GM12873 (cell line): ENCODE measurements around the gene XG.

Experiments used
- CTCF ChIP-seq: IDR thresholded peaks from 2 replicates; pipeline ENCODE4 v1.5.1; 2012; ENCODE audit warnings: low read depth, mild to moderate bottlenecking, moderate library complexity, low read length, control low read depth; ENCODE audit not compliant: insufficient read depth; ENCODE audit errors: missing control alignments

The XG gene

DNA sequence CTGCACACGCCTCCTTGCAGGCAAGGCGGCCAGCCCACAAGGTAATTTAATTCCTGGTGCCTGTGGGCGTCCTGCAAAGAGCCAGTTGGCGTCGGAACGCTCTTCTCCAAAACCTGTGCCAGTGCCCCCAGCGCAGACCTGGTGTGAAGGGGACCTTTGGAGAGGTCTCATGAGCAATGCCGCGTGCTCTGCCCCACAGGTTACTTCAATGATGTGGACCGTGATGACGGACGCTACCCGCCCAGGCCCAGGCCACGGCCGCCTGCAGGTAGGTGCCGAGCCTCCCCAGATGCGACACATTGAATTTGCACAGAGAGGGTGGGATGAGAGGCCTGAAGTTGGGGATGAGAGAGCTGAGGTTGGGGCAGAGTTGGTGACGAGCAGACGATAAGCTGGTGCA, 42.5 kb downstream of the XG start:
- TF ChIP-seq CTCF: no peak

DNA sequence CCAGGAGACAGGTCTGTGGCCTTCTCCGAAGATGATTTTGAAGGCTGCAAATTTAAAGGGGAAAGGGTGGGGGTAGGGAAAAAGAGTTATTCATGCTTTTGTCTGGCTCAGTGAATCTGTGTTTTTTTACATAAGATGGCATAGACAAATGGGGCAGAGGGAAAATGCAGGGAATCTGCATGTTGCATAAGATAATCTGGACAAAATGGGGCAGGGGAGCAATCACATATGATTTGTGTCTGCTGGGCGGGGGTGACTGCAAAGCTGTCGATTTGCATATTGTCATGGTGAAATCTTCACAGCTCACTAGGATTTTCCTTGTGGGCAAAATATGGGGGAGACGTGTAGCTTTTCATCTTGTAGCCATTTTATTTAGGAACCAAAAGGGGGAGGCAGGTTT, 47.5 kb downstream of the XG start:
- TF ChIP-seq CTCF: no peak

DNA sequence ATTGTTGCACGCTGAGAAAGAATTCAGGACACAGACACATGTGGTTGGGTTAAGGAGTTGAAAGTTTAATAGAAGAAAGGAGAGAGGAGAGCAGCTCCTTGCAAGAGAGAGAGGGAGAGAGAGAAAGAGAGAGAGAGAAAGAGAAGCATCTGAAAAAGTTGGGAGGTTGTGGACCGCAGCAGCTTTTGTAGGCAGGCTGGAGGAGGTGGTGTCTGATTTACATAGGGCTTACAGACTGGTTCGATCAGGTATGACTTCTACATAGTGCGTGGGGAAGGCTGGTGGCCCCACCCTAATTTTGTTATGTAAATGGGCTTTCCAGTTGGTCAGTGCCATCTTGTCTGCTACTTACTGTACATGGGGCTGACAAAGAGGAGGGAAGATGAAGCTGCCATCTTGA, 49.4 kb downstream of the XG start:
- TF ChIP-seq CTCF: no peak

DNA sequence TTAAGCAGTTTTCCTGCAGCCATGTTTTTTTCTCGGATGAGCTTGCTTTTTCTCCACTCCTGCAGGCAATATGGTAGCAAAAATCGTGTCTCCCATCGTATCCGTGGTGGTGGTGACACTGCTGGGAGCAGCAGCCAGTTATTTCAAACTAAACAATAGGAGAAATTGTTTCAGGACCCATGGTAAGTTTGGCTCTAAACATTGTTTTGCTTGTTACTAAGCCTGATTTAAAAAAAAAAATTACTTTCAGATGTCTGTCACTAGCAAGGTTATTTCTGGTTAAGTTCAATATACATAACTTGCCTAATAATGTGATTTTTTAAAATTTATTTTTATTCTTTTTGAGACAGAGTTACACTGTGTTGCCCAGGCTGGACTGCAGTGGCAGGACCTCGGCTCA, 59.4 kb downstream of the XG start:
- no peak for TF ChIP-seq CTCF

GRCh38 chrX:2812161-2812907, 60.5 kb downstream of the XG start:
- TF ChIP-seq CTCF: peak; percentile 69

- TF ChIP-seq CTCF: no peak
These were observed 65.2 kb downstream of the XG start for GRCh38 chrX:2817036-2817435.

DNA sequence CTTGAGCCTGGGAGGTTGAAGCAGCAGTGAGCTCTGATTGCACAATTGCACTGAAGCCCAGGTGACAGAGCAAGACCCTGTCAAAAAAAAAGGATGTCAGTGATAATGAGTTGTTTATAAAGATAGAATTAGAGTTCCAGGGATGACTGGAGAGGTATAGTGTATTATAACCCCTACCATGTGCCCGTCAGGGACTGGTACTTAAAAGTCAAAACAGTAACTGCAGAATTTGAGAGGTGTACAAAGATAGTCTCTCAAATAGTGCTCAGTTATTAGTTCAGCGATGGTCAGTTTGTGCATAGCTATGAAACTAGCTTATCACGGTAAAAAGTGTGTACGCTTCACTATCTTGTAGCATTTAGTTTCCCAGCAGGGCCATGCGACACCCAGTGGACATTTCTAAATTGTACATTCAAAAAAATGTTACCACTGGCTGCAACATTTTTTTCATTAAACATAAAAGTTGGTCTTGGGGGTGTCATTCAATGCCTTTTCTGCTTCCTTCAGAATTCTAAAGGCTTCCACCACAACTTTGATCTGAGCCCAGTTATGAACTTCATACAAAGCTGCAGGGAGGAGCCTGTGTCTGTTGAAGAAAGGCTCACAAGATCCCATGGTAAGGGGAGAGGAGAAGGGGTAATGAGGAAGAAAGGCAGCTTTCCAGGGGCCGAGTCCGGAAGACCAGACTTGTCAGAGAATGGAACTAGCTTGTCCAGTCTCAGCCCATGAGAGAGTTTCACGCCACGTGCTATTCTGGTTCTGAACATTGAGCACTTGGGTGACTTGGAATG, 67.7 kb downstream of the XG start:
- peak; percentile 31 for TF ChIP-seq CTCF
